HCT116 (cell line): ENCODE measurements around the gene OR2T10. TPM values are rescaled to one million over a fixed set of nuclear protein-coding genes. Genes with fewer than 3 reads are reported as not detected.

ENCODE experiments used
- ATAC-seq: fragments of 200-7000 bp; cut with Tn5 transposase; 2 replicates; pipeline ENCODE4 v1.9.1; 2020; ENCODE audit warnings: mild to moderate bottlenecking, moderate library complexity
- BruUV-seq: library from RNA; stranded (reverse); fragments of 400-500 nt; replicated peaks from 2 replicates; lab custom pipeline; 2021; lab: Mats Ljungman, UMichigan
- CTCF ChIA-PET: fragments of 300-600 bp; sonication (Branson Sonifier 250); formaldehyde crosslinking; loops from one replicate; lab custom pipeline; 2021; ENCODE audit warnings: antibody characterized with exemption; lab: Charles Lee
- POLR2A ChIA-PET: fragments of 300-600, 350-600 bp; sonication (Branson Sonifier 250); formaldehyde crosslinking; loops from one replicate; lab custom pipeline; 2021; ENCODE audit warnings: antibody characterized with exemption; lab: Charles Lee
- RAD21 ChIA-PET, 2 experiments: fragments of 300-600 bp; sonication (Branson Sonifier 250); formaldehyde crosslinking; loops; one replicate each; lab custom pipeline; 2023; ENCODE audit warnings: low total read pairs in 2 of 2; ENCODE audit not compliant: uncharacterized antibody in 2 of 2, unreplicated experiment in 2 of 2, low non-redundant PET in 1 of 2; lab: Charles Lee
- DNase-seq: peaks from one replicate; pipeline ENCODE4 v3.0.0-alpha.2; 2010; ENCODE audit warnings: low read depth, low spot score
- H2AFZ ChIP-seq: fragments of 200-600 bp; shearing (Covaris generic), sonication (generic); 2 replicates; pipeline ENCODE4 v1.6.1; 2017; ENCODE audit warnings: low read depth, mixed run types, mixed read lengths, antibody characterized with exemption, low read length; ENCODE audit not compliant: poor library complexity, severe bottlenecking
- H3K27ac ChIP-seq: 2 replicates; pipeline ENCODE4 v1.5.1; 2012; ENCODE audit warnings: low read depth, low read length
- H3K27me3 ChIP-seq: fragments of 200-600 bp; sonication (generic); 2 replicates; pipeline ENCODE4 v1.6.1; 2016; ENCODE audit warnings: mixed run types, low read length, mixed read lengths; ENCODE audit not compliant: insufficient read depth
- H3K36me3 ChIP-seq, 2 experiments: fragments of 200-500 bp in 1 of 2; fragments of 200-600 bp in 1 of 2; sonication (Bioruptor generic) in 1 of 2; sonication (generic) in 1 of 2; 2 replicates each; pipeline versions ENCODE4 v1.5.1 to v1.6.1; 2014 to 2016; ENCODE audit warnings: low read length in 2 of 2, inconsistent platforms in 1 of 2, mixed read lengths in 1 of 2, mixed run types in 1 of 2; ENCODE audit not compliant: insufficient read depth in 2 of 2, control insufficient read depth in 1 of 2
- H3K4me1 ChIP-seq, 2 experiments: fragments of 200-600 bp in 1 of 2; sonication (generic) in 1 of 2; 2 replicates each; pipeline versions ENCODE4 v1.5.1 to v1.6.1; 2012 to 2017; ENCODE audit warnings: low read length in 2 of 2, inconsistent platforms in 1 of 2, mild to moderate bottlenecking in 1 of 2, mixed read lengths in 1 of 2, mixed run types in 1 of 2, moderate library complexity in 1 of 2; ENCODE audit not compliant: insufficient read depth in 2 of 2, control insufficient read depth in 1 of 2
- H3K4me2 ChIP-seq: fragments of 200-600 bp; sonication (generic); 2 replicates; pipeline ENCODE4 v1.6.1; 2017; ENCODE audit warnings: mixed run types, low read length, mixed read lengths
- H3K4me3 ChIP-seq, 2 experiments: fragments of 200-600 bp in 1 of 2; sonication (generic) in 1 of 2; replicated peaks in 1 of 2; 2 replicates each; pipeline ENCODE4 v1.5.1; 2011 to 2016; ENCODE audit warnings: low read length in 2 of 2, control low read depth in 1 of 2, low read depth in 1 of 2, mild to moderate bottlenecking in 1 of 2, mixed read lengths in 1 of 2, mixed run types in 1 of 2
- H3K79me2 ChIP-seq: fragments of 200-600 bp; sonication (generic); 2 replicates; pipeline ENCODE4 v1.6.1; 2017; ENCODE audit warnings: mild to moderate bottlenecking, mixed run types, low read length, moderate library complexity, mixed read lengths; ENCODE audit not compliant: insufficient read depth
- H3K9ac ChIP-seq: fragments of 200-600 bp; sonication (generic); 2 replicates; pipeline ENCODE4 v1.6.1; 2016; ENCODE audit warnings: low read length, mixed read lengths
- H3K9me2 ChIP-seq: fragments of 200-600 bp; sonication (generic), shearing (Covaris generic); 2 replicates; pipeline ENCODE4 v1.6.1; 2017; ENCODE audit warnings: mixed run types, mild to moderate bottlenecking, moderate library complexity; ENCODE audit not compliant: insufficient read depth
- H3K9me3 ChIP-seq, 2 experiments: fragments of 200-500 bp in 1 of 2; fragments of 200-600 bp in 1 of 2; sonication (Bioruptor generic) in 1 of 2; sonication (generic) in 1 of 2; 2 replicates each; pipeline ENCODE4 v1.6.1; 2014 to 2017; ENCODE audit warnings: low read length in 2 of 2, mixed read lengths in 2 of 2, inconsistent platforms in 1 of 2, low read depth in 1 of 2, mild to moderate bottlenecking in 1 of 2, mixed run types in 1 of 2, moderate library complexity in 1 of 2; ENCODE audit not compliant: control insufficient read depth in 1 of 2, insufficient read depth in 1 of 2
- H4K20me1 ChIP-seq: fragments of 200-600 bp; sonication (generic), shearing (Covaris generic); 2 replicates; pipeline ENCODE4 v1.6.1; 2017; ENCODE audit warnings: mixed run types, mild to moderate bottlenecking, moderate library complexity; ENCODE audit not compliant: insufficient read depth
- CBX3 ChIP-seq: IDR thresholded peaks from 2 replicates; pipeline ENCODE4 v1.6.1; 2012; ENCODE audit warnings: low read depth
- CEBPB ChIP-seq: IDR thresholded peaks from 2 replicates; pipeline ENCODE4 v1.6.1; 2012; ENCODE audit warnings: low read depth
- CTCF ChIP-seq, 3 experiments: fragments of 200-600 bp in 1 of 3; sonication (generic) in 1 of 3; IDR thresholded peaks in 2 of 3; conservative IDR thresholded peaks in 1 of 3; 2 replicates each; pipeline ENCODE4 v1.5.1; 2012 to 2017; ENCODE audit warnings: low read depth in 2 of 3, low read length in 2 of 3, antibody characterized with exemption in 1 of 3, borderline replicate concordance in 1 of 3, control low read depth in 1 of 3, mild to moderate bottlenecking in 1 of 3, mixed read lengths in 1 of 3, mixed run types in 1 of 3, moderate library complexity in 1 of 3; ENCODE audit not compliant: insufficient read depth in 1 of 3
- EGR1 ChIP-seq: IDR thresholded peaks from 2 replicates; pipeline ENCODE4 v1.6.1; 2012; ENCODE audit warnings: low read depth
- ELF1 ChIP-seq: IDR thresholded peaks from 2 replicates; pipeline ENCODE4 v1.6.1; 2012; ENCODE audit warnings: low read depth, borderline replicate concordance
- EZH2 ChIP-seq: fragments of 200-600 bp; sonication (generic); IDR thresholded peaks from 2 replicates; pipeline ENCODE4 v1.6.1; 2017; ENCODE audit warnings: antibody characterized with exemption, mixed run types
- EZH2phosphoT487 ChIP-seq: fragments of 200-600 bp; IDR thresholded peaks from 2 replicates; pipeline ENCODE4 v1.6.1; 2018; ENCODE audit warnings: antibody characterized with exemption, borderline replicate concordance
- JUND ChIP-seq: IDR thresholded peaks from 2 replicates; pipeline ENCODE4 v1.6.1; 2012
- MAX ChIP-seq: IDR thresholded peaks from 2 replicates; pipeline ENCODE4 v1.6.1; 2012
- POLR2AphosphoS5 ChIP-seq: IDR thresholded peaks from 2 replicates; pipeline ENCODE4 v1.6.1; 2011; ENCODE audit warnings: mild to moderate bottlenecking, low read depth, low read length, moderate library complexity
- RAD21 ChIP-seq: IDR thresholded peaks from 2 replicates; pipeline ENCODE4 v1.6.1; 2012; ENCODE audit warnings: low read depth, mild to moderate bottlenecking
- SIN3A ChIP-seq: IDR thresholded peaks from 2 replicates; pipeline ENCODE4 v1.6.1; 2012; ENCODE audit warnings: low read depth
- SP1 ChIP-seq: IDR thresholded peaks from 2 replicates; pipeline ENCODE4 v1.6.1; 2012; ENCODE audit warnings: low read depth
- YY1 ChIP-seq: IDR thresholded peaks from 2 replicates; pipeline ENCODE4 v1.6.1; 2011; ENCODE audit warnings: low read length, low read depth, moderate library complexity, mild to moderate bottlenecking; ENCODE audit not compliant: insufficient replicate concordance; ENCODE audit errors: extremely low read depth
- ZFX ChIP-seq: fragments of 450-650 bp; IDR thresholded peaks from 2 replicates; pipeline ENCODE4 v1.6.1; 2017
- ZNF274 ChIP-seq: fragments of 200-500 bp; sonication (Bioruptor generic); IDR thresholded peaks from 2 replicates; pipeline ENCODE4 v1.6.1; 2014; ENCODE audit warnings: mild to moderate bottlenecking, low read depth, low read length, inconsistent platforms
- intact Hi-C: fragments of 100-400 bp; cut with micrococcal nuclease; formaldehyde crosslinking; loops from 2 replicates; pipeline ENCODE4 v1.10.0; 2022
- total RNA-seq: library from RNA; stranded (reverse); gene quantifications from one replicate; pipeline ENCODE4 v1.2.1, GENCODE V29; 2021; ENCODE audit not compliant: unreplicated experiment
- TF ChIP-seq, protein P1 (sequence below): IDR thresholded peaks from 2 replicates; pipeline ENCODE4 v1.6.1; 2011; ENCODE audit warnings: mild to moderate bottlenecking, low read length, moderate library complexity; ENCODE audit not compliant: insufficient replicate concordance; ENCODE audit errors: extremely low read depth
- TF ChIP-seq, protein P2 (sequence below): IDR thresholded peaks from 2 replicates; pipeline ENCODE4 v1.6.1; 2012

Gene OR2T10
- total RNA-seq, 1 experiment from 2014 or later = not detected

- TF ChIP-seq YY1 (no peak), SP1 (no peak), EZH2 (no peak), ZFX (no peak)
- no peaks in the 10 kb centered on the region for H3K27me3 ChIP-seq
- no peaks in the 10 kb centered on the region for H3K79me2 ChIP-seq
- POLR2A ChIA-PET = no interaction called here
- H3K4me2 ChIP-seq = no peak overlapping the region
- no peaks in the 10 kb centered on the region for H3K36me3 ChIP-seq
- ATAC-seq = no peak
- no peak overlapping the region for H3K9ac ChIP-seq
- H4K20me1 ChIP-seq = no peaks in the 10 kb centered on the region
- H3K4me1 ChIP-seq = no peaks in the 10 kb centered on the region
- intact Hi-C loops = no loop called here
- H3K9me3 ChIP-seq = no peaks in the 10 kb centered on the region
- DNase-seq = no peak
- CTCF ChIA-PET = no interaction called here
- RAD21 ChIA-PET = no interaction called here
- H3K4me3 ChIP-seq = no peak overlapping the region
- no peaks in the 10 kb centered on the region for H3K9me2 ChIP-seq
- H2AFZ ChIP-seq = no peak overlapping the region
- BruUV-seq = no TSS peak
- H3K27ac ChIP-seq = no peak overlapping the region
Observed at GRCh38 chr1:248589334-248589733, 8.2 kb downstream of the OR2T10 start.

- BruUV-seq = no TSS peak
- H3K9ac ChIP-seq = no peak overlapping the region
- no peak overlapping the region for H3K4me3 ChIP-seq
- no peak overlapping the region for H3K27ac ChIP-seq
- no peaks in the 10 kb centered on the region for H4K20me1 ChIP-seq
- no peak overlapping the region for H2AFZ ChIP-seq
- H3K9me2 ChIP-seq = no peaks in the 10 kb centered on the region
- DNase-seq (no peak), ATAC-seq (no peak)
- ChIA-PET CTCF (no interaction called here), RAD21 (no interaction called here), POLR2A (no interaction called here)
- no peaks in the 10 kb centered on the region for H3K79me2 ChIP-seq
- intact Hi-C loops = no loop called here
- no peaks in the 10 kb centered on the region for H3K36me3 ChIP-seq
- no peaks in the 10 kb centered on the region for H3K27me3 ChIP-seq
- TF ChIP-seq RAD21 (no peak), ELF1 (no peak), CTCF (IDR thresholded peaks at IDR 0.05 in 2 of 3, conservative IDR thresholded peaks at IDR 0.05 in 1 of 3; ENCODE audit: borderline replicate concordance in 1 of 3, insufficient read depth in 1 of 3, low read depth in 2 of 3, low read length in 2 of 3) (no peak), CBX3 (no peak), SIN3A (no peak), MAX (no peak), JUND (no peak), ZFX (no peak), ZNF274 (no peak), EGR1 (no peak), CEBPB (no peak), EZH2 (no peak), POLR2AphosphoS5 (no peak), EZH2phosphoT487 (no peak)
- TF ChIP-seq, protein P1, sequence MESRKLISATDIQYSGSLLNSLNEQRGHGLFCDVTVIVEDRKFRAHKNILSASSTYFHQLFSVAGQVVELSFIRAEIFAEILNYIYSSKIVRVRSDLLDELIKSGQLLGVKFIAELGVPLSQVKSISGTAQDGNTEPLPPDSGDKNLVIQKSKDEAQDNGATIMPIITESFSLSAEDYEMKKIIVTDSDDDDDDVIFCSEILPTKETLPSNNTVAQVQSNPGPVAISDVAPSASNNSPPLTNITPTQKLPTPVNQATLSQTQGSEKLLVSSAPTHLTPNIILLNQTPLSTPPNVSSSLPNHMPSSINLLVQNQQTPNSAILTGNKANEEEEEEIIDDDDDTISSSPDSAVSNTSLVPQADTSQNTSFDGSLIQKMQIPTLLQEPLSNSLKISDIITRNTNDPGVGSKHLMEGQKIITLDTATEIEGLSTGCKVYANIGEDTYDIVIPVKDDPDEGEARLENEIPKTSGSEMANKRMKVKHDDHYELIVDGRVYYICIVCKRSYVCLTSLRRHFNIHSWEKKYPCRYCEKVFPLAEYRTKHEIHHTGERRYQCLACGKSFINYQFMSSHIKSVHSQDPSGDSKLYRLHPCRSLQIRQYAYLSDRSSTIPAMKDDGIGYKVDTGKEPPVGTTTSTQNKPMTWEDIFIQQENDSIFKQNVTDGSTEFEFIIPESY = no peak
- TF ChIP-seq, protein P2, sequence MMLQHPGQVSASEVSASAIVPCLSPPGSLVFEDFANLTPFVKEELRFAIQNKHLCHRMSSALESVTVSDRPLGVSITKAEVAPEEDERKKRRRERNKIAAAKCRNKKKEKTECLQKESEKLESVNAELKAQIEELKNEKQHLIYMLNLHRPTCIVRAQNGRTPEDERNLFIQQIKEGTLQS = no peak
- TF ChIP-seq, all 23 proteins: peak for 0
- Histone ChIP-seq H3K4me2 (no peak overlapping the region), H3K9me3 (no peaks in the 10 kb centered on the region), H3K4me1 (no peaks in the 10 kb centered on the region)
Observed at GRCh38 chr1:248585266-248585665, 12.2 kb downstream of the OR2T10 start.
